SKM-1 treated with dmso at 0.1 percent for 144 hours (cell line): ENCODE data around the gene PAPLN.

Source experiments
- DNase-seq: peaks from one replicate; lab custom pipeline; 2025; ENCODE audit not compliant: unreplicated experiment; lab: John Stamatoyannopoulos, UW

The PAPLN gene

GRCh38 chr14:73227812-73228781 lies 9.2 kb upstream of the PAPLN start:
- DNase-seq: no peak

- no peak for DNase-seq
Observed at GRCh38 chr14:73230051-73230450, 7.3 kb upstream of the PAPLN start.

GRCh38 chr14:73231981-73232851 lies 5.1 kb upstream of the PAPLN start:
- DNase-seq: no peak

- no peak for DNase-seq
Observed at GRCh38 chr14:73232984-73233383, 4.3 kb upstream of the PAPLN start.

GRCh38 chr14:73233564-73233963 lies 3.7 kb upstream of the PAPLN start:
- no peak for DNase-seq

- no peak for DNase-seq
Observed at GRCh38 chr14:73234029-73234428, 3.3 kb upstream of the PAPLN start.

GRCh38 chr14:73234586-73235394 lies 2.5 kb upstream of the PAPLN start:
- DNase-seq: no peak

GRCh38 chr14:73235531-73236155 lies 1.7 kb upstream of the PAPLN start:
- DNase-seq: no peak

GRCh38 chr14:73236157-73236556 lies 1.1 kb upstream of the PAPLN start:
- DNase-seq: no peak

- DNase-seq: no peak
Observed at GRCh38 chr14:73236752-73237218, 521 bp upstream of the PAPLN start.

GRCh38 chr14:73237786-73238423 lies 599 bp downstream of the PAPLN start:
- no peak for DNase-seq

GRCh38 chr14:73238424-73238852 lies 1.1 kb downstream of the PAPLN start:
- DNase-seq: no peak

GRCh38 chr14:73238941-73239340 lies 1.6 kb downstream of the PAPLN start:
- no peak for DNase-seq

- no peak for DNase-seq
Observed at GRCh38 chr14:73239393-73240241, 2.3 kb downstream of the PAPLN start.

GRCh38 chr14:73240816-73241480 lies 3.6 kb downstream of the PAPLN start:
- DNase-seq: peak; percentile 10

- no peak for DNase-seq
Observed at GRCh38 chr14:73241481-73242165, 4.3 kb downstream of the PAPLN start.

- no peak for DNase-seq
Observed at GRCh38 chr14:73242357-73242901, 5.1 kb downstream of the PAPLN start.

- no peak for DNase-seq
Observed at GRCh38 chr14:73243341-73243740, 6.0 kb downstream of the PAPLN start.
